ENCODE measurements around the gene GALNT2.

GALNT2 gene

GRCh38 chr1:230148768-230149469 is 81.9 kb downstream of the GALNT2 start:
- peaks cover 62% of the 10 kb centered on the region for H3K4me1 ChIP-seq (ENCODE audit: insufficient read depth, low read length)
- ATAC-seq (ENCODE audit: insufficient read depth, low read depth) (no peak), DNase-seq (no peak)
- H3K79me2 ChIP-seq (ENCODE audit: insufficient read depth, low read length), result peaks cover 100% of the 10 kb centered on the region
- no peaks in the 10 kb centered on the region for H3K9me3 ChIP-seq (ENCODE audit: insufficient read depth, low read length, severe bottlenecking)
- H2AFZ ChIP-seq (ENCODE audit: low read depth, low read length), result no peak overlapping the region
- TF ChIP-seq EZH2 (IDR thresholded peaks at IDR 0.05; ENCODE audit: borderline replicate concordance, low read depth, low read length, severe bottlenecking), result no peak
- TF ChIP-seq CTCF (IDR thresholded peaks at IDR 0.05; ENCODE audit: borderline replicate concordance, extremely low read depth, low read length, poor library complexity, severe bottlenecking), result no peak
- no peak overlapping the region for H3K4me3 ChIP-seq (ENCODE audit: low read depth in 1 of 2, low read length in 2 of 2)
- peaks cover 100% of the 10 kb centered on the region for H4K20me1 ChIP-seq (ENCODE audit: insufficient read depth, low read length)
- peak overlapping the region; percentile 46 for H3K27ac ChIP-seq (ENCODE audit: low read length)
- H3K27me3 ChIP-seq (ENCODE audit: insufficient read depth, low read length, poor library complexity), result no peaks in the 10 kb centered on the region
- no peak overlapping the region for H3K9ac ChIP-seq (ENCODE audit: low read depth, low read length)
- no peak overlapping the region for H3K4me2 ChIP-seq (ENCODE audit: insufficient read depth, low read length)
- peaks cover 68% of the 10 kb centered on the region for H3K36me3 ChIP-seq (ENCODE audit: insufficient read depth, low read length)

GRCh38 chr1:230149751-230150584 is 82.9 kb downstream of the GALNT2 start:
- H4K20me1 ChIP-seq (ENCODE audit: insufficient read depth, low read length), result peaks cover 100% of the 10 kb centered on the region
- no peaks in the 10 kb centered on the region for H3K27me3 ChIP-seq (ENCODE audit: insufficient read depth, low read length, poor library complexity)
- H3K27ac ChIP-seq (ENCODE audit: low read length), result peak overlapping the region; percentile 15
- H3K9ac ChIP-seq (ENCODE audit: low read depth, low read length), result no peak overlapping the region
- H3K79me2 ChIP-seq (ENCODE audit: insufficient read depth, low read length), result peaks cover 100% of the 10 kb centered on the region
- no peak overlapping the region for H2AFZ ChIP-seq (ENCODE audit: low read depth, low read length)
- H3K4me3 ChIP-seq (ENCODE audit: low read depth in 1 of 2, low read length in 2 of 2), result no peak overlapping the region
- ATAC-seq (ENCODE audit: insufficient read depth, low read depth), result peak; percentile 36
- H3K36me3 ChIP-seq (ENCODE audit: insufficient read depth, low read length), result peaks cover 67% of the 10 kb centered on the region
- TF ChIP-seq EZH2 (IDR thresholded peaks at IDR 0.05; ENCODE audit: borderline replicate concordance, low read depth, low read length, severe bottlenecking), result no peak
- no peak for TF ChIP-seq CTCF (IDR thresholded peaks at IDR 0.05; ENCODE audit: borderline replicate concordance, extremely low read depth, low read length, poor library complexity, severe bottlenecking)
- no peak overlapping the region for H3K4me2 ChIP-seq (ENCODE audit: insufficient read depth, low read length)
- H3K4me1 ChIP-seq (ENCODE audit: insufficient read depth, low read length), result peaks cover 62% of the 10 kb centered on the region
- no peaks in the 10 kb centered on the region for H3K9me3 ChIP-seq (ENCODE audit: insufficient read depth, low read length, severe bottlenecking)
- DNase-seq, result no peak

- Histone ChIP-seq H3K9ac (ENCODE audit: low read depth, low read length) (no peak overlapping the region), H3K79me2 (ENCODE audit: insufficient read depth, low read length) (peaks cover 100% of the 10 kb centered on the region), H2AFZ (ENCODE audit: low read depth, low read length) (no peak overlapping the region), H3K27ac (ENCODE audit: low read length) (peak overlapping the region; percentile 15), H3K4me1 (ENCODE audit: insufficient read depth, low read length) (peaks cover 62% of the 10 kb centered on the region), H3K4me2 (ENCODE audit: insufficient read depth, low read length) (no peak overlapping the region), H3K36me3 (ENCODE audit: insufficient read depth, low read length) (peaks cover 65% of the 10 kb centered on the region), H4K20me1 (ENCODE audit: insufficient read depth, low read length) (peaks cover 100% of the 10 kb centered on the region), H3K9me3 (ENCODE audit: insufficient read depth, low read length, severe bottlenecking) (no peaks in the 10 kb centered on the region), H3K27me3 (ENCODE audit: insufficient read depth, low read length, poor library complexity) (no peaks in the 10 kb centered on the region), H3K4me3 (ENCODE audit: low read depth in 1 of 2, low read length in 2 of 2) (no peak overlapping the region)
- TF ChIP-seq EZH2 (IDR thresholded peaks at IDR 0.05; ENCODE audit: borderline replicate concordance, low read depth, low read length, severe bottlenecking) (no peak), CTCF (IDR thresholded peaks at IDR 0.05; ENCODE audit: borderline replicate concordance, extremely low read depth, low read length, poor library complexity, severe bottlenecking) (no peak)
- DNase-seq (no peak), ATAC-seq (ENCODE audit: insufficient read depth, low read depth) (no peak)
These were observed 83.6 kb downstream of the GALNT2 start for GRCh38 chr1:230150615-230151014.

Measured in DND-41 (cell line).